ENCODE data around the gene HBA1.
"Not testable (repeated sequence)": the region's sequence is repeated elsewhere in the genome, so short reads cannot be mapped to it uniquely, and the experiment has no call there.

Gene HBA1

GRCh38 chr16:159136-159849, 17.2 kb upstream of the HBA1 start:
- DNase-seq (ENCODE audit: low read depth in 2 of 2): no peak

DNA sequence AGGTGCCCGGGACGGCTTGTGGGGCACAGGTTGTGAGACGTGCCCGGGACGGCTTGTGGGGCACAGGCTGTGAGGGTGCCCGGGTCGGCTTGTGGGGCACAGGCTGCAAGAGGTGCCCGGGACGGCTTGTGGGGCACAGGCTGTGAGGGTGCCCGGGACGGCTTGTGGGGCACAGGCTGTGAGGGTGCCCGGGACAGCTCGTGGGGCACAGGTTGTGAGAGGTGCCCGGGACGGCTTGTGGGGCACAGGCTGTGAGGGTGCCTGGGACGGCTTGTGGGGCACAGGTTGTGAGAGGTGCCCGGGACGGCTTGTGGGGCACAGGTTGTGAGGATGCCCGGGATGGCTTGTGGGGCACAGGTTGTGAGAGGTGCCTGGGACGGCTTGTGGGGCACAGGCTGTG, 16.2 kb upstream of the HBA1 start:
- not testable (repeated sequence) for DNase-seq (ENCODE audit: low read depth in 2 of 2)

- DNase-seq (ENCODE audit: low read depth in 2 of 2): no peak
Observed at GRCh38 chr16:160691-161190, 15.7 kb upstream of the HBA1 start.

DNA sequence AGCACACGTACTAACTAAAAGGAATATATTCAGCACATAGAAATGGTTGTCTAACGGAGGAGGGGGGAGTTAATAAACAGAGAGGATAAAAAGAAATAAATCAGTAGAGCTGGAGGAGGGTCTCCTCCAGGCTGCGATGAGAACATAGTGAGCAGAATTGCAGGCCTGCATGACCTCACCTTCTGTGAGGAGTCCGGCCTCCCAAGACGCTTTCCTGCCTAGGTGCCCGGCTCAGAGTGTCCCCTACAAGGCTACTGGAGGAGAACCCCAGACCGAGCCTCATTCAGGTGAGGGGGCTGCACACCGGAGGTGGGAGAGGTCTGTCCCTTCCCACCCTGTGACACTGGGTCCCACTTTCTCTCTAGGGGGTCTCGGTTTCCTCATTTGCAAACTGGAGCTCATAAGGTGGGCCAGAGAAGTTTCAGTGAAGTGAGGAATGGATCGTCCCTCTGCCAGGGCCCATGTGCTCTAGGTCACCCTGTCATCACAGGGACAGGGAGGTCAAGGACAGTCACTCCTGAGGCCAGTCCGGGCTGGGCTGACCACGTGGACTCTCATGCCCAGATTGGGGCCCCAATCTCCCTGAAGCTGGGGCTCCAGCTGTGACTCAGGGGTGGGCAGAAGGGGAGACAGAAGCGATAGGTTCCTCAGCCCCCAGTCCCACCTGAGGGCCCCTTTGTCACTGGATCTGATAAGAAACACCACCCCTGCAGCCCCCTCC, 14.0 kb upstream of the HBA1 start:
- no peak for DNase-seq (ENCODE audit: low read depth in 2 of 2)

DNA sequence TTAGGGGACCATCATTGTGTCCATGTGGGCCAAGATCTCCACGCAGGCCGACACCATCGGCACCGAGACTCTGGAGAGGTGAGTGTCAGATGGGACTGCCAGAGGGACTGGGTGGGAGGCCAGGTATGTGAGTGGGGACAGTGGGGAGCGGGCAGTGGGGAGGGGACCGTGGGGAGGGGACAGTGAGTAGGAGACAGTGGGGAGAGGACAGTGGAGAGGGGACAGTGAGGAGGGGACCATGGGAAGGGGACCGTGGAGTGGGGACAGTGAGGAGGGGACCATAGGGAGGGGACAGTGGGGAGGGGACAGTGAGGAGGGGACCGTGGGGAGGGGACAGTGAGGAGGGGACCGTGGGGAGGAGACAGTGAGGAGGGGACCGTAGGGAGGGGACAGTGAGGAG, 13.3 kb upstream of the HBA1 start:
- DNase-seq (ENCODE audit: low read depth in 2 of 2): not testable (repeated sequence)

- not testable (repeated sequence) for DNase-seq (ENCODE audit: low read depth in 2 of 2)
Observed at GRCh38 chr16:163696-164095, 12.8 kb upstream of the HBA1 start.

DNA sequence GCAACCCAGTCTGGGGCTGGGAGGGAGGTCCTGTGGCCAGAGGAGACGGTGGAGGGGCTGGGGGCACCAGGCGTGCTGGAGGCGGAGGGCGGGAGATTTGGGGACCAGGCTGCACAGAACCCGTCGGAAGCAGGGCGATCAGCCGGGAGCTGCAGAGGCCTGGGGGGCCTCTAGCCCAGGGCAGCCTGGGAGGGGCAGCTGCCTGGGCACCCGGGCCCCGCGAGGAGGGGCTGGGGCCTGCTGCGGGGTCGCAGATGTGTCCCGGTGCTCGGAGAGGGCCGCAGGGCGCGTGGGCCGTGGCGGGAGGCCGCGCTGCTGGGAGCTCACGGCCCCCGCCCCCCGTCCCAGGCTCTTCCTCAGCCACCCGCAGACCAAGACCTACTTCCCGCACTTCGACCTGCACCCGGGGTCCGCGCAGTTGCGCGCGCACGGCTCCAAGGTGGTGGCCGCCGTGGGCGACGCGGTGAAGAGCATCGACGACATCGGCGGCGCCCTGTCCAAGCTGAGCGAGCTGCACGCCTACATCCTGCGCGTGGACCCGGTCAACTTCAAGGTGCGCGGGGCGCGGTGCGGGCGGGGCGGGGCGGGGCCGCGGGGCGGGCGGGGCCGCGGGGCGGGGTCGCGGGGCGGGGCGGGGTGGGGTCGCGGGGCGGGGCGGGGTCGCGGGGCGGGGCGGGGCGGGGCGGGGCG, 12.2 kb upstream of the HBA1 start:
- not testable (repeated sequence) for DNase-seq (ENCODE audit: low read depth in 2 of 2)

- DNase-seq (ENCODE audit: low read depth in 2 of 2): no peak
Observed at GRCh38 chr16:164827-165538, 11.5 kb upstream of the HBA1 start.

DNA sequence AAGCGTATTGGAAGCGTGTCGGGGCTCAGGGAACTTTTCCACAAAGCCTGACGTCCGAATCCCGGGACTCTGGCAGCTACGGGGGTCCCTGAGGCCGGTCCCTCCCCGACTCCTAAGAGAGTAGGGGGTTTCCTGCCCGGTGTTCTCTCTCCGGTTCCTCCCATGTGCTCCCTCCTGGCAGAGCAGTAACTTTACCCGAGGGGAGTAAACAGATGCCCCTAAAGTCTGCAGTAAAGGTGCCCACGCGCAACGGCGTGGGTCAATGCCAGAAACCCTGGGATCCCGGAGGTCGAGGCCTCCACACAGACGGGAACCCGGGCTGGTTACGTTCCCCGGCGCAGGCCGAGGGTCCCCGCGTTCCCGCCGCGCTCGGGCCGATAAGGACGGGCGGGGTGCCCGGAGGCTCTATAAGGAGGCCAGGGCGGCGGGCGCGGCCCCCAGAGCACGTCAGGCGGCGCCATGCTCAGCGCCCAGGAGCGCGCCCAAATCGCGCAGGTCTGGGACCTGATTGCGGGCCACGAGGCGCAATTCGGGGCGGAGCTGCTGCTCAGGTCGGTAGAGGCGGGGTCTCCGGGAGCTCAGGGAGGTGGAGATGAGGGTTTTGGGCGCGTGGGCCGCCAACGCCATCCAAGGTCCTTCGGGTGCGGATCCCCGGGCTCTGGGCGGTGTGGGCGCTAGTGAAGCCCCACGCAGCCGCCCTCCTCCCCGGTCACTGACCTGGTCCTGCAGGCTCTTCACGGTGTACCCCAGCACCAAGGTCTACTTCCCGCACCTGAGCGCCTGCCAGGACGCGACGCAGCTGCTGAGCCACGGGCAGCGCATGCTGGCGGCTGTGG, 10.7 kb upstream of the HBA1 start, which contains the start of gene HBM:
Gene HBM (plus strand): TSS at position 440 of the 836 bp plus-strand sequence. CDS start 20 bp downstream, at position 460.
- no peak for DNase-seq (ENCODE audit: low read depth in 2 of 2)

DNA sequence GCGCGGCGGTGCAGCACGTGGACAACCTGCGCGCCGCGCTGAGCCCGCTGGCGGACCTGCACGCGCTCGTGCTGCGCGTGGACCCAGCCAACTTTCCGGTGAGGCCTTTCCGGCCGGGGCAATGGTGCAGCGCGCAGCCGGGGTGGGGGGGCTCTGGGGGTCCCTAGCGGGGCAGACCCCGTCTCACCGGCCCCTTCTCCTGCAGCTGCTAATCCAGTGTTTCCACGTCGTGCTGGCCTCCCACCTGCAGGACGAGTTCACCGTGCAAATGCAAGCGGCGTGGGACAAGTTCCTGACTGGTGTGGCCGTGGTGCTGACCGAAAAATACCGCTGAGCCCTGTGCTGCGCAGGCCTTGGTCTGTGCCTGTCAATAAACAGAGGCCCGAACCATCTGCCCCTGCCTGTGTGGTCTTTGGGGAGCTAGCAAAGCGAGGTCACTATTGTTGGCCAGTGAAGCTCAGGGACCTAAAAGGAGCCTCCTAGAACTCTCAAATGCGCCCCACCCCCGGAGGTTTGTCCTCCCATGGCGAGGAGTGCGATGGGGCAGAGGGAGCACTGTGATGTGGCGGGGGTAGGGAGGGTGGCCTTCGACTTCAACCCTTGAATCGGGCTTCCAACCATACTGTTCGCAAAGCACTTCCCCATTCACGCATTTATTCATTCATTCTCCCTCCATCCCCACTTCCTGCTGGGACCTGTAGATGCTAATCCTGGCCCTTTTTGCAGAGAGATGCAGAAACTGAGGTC, 9.9 kb upstream of the HBA1 start:
- DNase-seq (ENCODE audit: low read depth in 2 of 2): no peak

DNA sequence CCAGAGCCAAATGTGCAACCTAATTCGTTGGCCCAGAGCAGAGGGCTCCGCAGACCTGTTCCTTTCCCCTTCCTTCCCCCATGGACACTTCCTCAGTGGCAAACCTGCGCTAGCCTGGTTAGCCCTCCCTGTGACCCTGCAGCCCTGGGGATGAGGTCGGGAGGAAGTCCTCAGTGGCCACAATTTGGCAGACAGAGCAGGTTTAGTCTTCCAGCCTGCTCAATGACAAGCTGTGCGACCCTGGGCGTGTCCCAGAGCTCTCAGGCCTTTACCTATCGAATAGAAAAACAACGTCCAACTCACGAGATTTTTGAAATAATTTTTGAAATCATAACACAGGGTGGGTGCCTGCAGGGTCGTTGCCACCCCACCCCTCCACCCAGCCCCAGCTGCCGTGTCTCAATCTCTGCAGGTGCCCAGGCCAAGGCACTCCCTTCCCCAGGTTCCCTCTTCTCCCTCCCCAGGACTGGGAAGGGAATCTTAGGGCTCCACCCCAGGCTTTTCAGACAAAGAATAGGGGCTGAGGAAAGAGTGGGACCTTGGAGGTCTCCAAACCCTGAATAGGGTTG, 9.3 kb upstream of the HBA1 start:
- DNase-seq (ENCODE audit: low read depth in 2 of 2): no peak

GRCh38 chr16:168424-168823, 8.1 kb upstream of the HBA1 start:
- no peak for DNase-seq (ENCODE audit: low read depth in 2 of 2)

DNA sequence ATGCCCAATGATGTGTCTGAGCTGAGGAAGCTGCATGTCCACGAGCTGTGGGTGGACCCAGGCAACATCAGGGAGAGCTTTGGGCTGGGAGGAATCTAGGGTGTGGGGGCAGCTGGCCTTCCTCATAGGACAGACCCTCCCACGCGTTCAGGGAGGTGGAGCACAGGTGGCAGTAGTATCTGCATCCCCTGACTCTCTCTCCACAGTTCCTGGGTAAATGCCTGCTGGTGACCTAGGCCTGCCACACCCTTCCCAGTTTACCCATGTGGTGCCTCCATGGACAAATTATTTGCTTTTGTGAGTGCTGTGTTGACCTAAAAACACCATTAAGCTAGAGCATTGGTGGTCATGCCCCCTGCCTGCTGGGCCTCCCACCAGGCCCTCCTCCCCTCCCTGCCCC, 7.5 kb upstream of the HBA1 start:
- DNase-seq (ENCODE audit: low read depth in 2 of 2): no peak

- not testable (repeated sequence) for DNase-seq (ENCODE audit: low read depth in 2 of 2)
Observed at GRCh38 chr16:170088-170507, 6.4 kb upstream of the HBA1 start.

DNA sequence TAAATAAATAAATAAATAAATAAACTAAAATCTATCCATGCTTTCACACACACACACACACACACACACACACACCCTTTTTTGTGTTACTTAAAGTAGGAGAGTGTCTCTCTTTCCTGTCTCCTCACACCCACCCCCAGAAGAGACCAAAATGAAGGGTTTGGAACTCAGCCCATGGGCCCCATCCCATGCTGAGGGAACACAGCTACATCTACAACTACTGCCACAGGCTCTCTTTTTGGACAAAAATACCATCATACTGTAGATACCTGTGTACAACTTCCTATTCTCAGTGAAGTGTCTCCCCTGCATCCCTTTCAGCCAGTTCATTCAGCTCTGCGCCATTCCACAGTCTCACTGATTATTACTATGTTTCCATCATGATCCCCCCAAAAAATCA, 5.7 kb upstream of the HBA1 start:
- no peak for DNase-seq (ENCODE audit: low read depth in 2 of 2)

DNA sequence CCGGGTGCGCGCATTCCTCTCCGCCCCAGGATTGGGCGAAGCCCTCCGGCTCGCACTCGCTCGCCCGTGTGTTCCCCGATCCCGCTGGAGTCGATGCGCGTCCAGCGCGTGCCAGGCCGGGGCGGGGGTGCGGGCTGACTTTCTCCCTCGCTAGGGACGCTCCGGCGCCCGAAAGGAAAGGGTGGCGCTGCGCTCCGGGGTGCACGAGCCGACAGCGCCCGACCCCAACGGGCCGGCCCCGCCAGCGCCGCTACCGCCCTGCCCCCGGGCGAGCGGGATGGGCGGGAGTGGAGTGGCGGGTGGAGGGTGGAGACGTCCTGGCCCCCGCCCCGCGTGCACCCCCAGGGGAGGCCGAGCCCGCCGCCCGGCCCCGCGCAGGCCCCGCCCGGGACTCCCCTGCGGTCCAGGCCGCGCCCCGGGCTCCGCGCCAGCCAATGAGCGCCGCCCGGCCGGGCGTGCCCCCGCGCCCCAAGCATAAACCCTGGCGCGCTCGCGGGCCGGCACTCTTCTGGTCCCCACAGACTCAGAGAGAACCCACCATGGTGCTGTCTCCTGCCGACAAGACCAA, 4.0 kb upstream of the HBA1 start, which contains the start of gene HBA2:
Gene HBA2 (plus strand): TSS at position 503 of the 568 bp plus-strand sequence. CDS start 37 bp downstream, at position 540.
- DNase-seq (ENCODE audit: low read depth in 2 of 2): not testable (repeated sequence)

- not testable (repeated sequence) for DNase-seq (ENCODE audit: low read depth in 2 of 2)
Observed at GRCh38 chr16:173211-173854, 3.1 kb upstream of the HBA1 start.

DNA sequence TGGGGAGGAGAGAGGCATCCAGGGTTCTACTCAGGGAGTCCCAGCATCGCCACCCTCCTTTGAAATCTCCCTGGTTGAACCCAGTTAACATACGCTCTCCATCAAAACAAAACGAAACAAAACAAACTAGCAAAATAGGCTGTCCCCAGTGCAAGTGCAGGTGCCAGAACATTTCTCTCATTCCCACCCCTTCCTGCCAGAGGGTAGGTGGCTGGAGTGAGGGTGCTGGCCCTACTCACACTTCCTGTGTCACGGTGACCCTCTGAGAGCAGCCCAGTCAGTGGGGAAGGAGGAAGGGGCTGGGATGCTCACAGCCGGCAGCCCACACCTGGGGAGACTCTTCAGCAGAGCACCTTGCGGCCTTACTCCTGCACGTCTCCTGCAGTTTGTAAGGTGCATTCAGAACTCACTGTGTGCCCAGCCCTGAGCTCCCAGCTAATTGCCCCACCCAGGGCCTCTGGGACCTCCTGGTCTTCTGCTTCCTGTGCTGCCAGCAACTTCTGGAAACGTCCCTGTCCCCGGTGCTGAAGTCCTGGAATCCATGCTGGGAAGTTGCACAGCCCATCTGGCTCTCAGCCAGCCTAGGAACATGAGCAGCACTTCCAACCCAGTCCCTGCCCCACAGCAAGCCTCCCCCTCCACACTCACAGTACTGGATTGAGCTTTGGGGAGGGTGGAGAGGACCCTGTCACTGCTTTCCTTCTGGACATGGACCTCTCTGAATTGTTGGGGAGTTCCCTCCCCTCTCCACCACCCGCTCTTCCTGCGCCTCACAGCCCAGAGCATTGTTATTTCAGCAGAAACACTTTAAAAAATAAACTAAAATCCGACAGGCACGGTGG, 2.3 kb upstream of the HBA1 start:
- not testable (repeated sequence) for DNase-seq (ENCODE audit: low read depth in 2 of 2)
